ENCODE results near the gene DNAJC11.

Gene DNAJC11

GRCh38 chr1:6599141-6599975 lies 102.3 kb downstream of the DNAJC11 start:
- DNase-seq = no peak

GRCh38 chr1:6597777-6598131 lies 103.9 kb downstream of the DNAJC11 start:
- no peak for DNase-seq

- no peak for DNase-seq
Measured at GRCh38 chr1:6596886-6597776, 104.5 kb downstream of the DNAJC11 start.

DNA sequence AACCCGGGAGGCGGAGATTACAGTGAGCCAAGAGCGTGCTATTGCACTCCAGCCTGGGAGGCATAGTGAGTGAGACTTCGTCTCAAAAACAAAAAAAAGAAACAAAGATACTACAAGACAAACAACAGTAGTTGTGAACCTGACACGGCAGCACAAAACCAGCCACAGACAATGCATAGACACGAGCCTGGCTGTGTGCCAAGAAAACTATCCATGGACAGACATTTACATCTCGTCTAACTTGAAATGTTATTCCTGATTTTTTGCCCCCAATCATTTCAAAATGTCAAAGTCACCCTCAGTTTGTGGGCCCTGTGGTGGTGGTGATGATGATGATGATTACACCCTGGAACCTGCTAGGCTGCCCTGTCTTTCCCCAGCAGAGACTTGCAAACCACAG lies 105.3 kb downstream of the DNAJC11 start:
- no peak for DNase-seq

DNA sequence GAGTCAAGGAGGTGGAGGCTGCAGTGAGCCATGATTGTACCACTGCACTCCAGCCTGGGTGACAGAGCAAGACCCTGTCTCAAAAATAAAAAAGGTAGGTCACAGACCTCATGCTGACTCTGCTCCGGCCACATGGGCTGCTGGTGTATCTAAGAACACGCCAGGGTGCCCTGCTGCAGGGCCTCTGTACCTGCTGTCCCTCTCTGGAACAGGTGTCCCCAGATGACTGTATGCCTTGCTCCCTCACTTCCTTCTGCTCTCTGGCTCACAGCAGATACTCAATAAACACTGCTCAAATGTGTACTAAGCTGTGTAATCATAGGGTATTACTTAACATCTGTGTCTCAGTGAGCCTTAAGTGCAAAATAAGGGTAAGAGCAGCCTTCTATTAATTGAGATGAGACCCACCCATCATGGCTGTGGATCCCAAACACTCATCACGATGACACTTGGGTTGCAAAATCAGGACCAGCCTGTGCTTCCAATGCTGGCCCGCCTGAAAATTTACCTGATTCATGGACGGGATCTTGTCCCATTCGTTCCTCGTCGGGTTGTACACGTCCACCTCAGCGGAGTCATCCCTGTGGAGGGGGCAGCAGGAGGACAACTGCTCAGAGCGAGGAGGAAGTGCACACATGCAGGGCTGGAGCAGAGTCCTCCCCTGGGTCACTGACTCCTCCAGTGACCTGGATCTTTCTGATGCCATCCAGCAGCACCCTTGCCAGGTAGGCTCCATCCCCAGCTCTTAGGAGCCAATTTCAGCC lies 106.5 kb downstream of the DNAJC11 start:
- DNase-seq = no peak

DNA sequence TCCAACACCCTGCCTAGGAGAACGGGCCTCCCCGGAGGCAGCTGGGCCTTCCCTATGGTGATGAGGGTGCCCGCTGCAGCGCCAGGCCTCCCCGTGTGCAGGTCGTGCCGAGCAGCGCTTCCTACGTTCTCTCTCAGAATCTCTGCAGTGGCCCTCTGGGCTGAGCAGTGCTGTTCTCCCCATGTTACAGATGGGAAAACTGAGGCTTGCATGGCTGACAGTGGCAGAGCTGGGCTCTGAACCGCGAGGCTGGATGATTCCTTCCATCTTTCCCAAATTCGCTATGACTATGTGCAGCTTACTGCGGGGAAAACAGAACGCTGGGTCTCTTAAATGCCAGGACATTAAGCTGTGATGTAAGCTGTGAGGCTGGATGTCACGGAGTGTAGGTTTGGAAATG lies 107.8 kb downstream of the DNAJC11 start:
- no peak for DNase-seq

- DNase-seq = no peak
Measured at GRCh38 chr1:6592865-6593593, 108.6 kb downstream of the DNAJC11 start.

DNA sequence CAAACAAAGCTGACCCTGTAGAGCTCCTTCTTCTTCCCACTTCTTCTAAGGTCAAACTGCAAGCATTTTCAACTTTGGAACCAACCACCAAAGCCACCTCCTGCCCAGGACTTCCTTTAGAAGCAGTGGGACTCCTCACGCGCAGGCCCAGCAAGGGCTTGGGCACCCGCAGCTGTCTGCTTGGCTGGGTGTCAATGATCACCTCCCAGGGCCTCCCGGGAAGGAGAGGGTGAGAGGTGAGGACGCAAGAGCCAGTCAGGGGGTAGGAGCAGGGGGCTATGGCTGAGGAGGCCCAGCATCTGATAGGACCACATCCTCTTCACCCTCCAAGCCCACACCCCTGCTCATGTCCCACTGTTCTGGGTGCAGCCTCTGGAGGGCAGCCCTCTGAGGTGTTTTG lies 109.2 kb downstream of the DNAJC11 start:
- no peak for DNase-seq

DNA sequence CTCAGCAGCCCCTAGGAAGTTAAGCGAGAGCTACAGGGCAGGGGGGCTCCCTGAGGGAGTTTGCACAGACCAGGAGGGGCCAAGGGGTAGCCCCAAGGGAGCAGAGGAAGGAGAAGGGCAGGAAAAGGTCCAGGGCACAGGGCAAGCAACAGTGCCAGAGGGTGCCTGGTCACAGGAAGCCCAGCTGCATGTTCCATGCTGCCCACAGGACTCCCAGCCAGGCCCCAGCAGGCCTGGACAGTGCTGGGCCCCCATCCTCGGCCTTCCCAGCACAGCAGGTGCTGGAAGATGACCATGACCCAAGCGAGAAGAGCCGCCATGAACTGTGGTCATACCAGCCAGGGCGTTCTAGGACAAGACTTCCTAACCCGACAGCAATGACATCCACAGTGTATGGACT lies 110.0 kb downstream of the DNAJC11 start:
- no peak for DNase-seq

GRCh38 chr1:6591222-6591621 lies 110.4 kb downstream of the DNAJC11 start:
- DNase-seq = no peak

GRCh38 chr1:6590046-6590445 lies 111.6 kb downstream of the DNAJC11 start:
- DNase-seq = no peak

GRCh38 chr1:6588893-6589520 lies 112.6 kb downstream of the DNAJC11 start:
- no peak for DNase-seq

DNA sequence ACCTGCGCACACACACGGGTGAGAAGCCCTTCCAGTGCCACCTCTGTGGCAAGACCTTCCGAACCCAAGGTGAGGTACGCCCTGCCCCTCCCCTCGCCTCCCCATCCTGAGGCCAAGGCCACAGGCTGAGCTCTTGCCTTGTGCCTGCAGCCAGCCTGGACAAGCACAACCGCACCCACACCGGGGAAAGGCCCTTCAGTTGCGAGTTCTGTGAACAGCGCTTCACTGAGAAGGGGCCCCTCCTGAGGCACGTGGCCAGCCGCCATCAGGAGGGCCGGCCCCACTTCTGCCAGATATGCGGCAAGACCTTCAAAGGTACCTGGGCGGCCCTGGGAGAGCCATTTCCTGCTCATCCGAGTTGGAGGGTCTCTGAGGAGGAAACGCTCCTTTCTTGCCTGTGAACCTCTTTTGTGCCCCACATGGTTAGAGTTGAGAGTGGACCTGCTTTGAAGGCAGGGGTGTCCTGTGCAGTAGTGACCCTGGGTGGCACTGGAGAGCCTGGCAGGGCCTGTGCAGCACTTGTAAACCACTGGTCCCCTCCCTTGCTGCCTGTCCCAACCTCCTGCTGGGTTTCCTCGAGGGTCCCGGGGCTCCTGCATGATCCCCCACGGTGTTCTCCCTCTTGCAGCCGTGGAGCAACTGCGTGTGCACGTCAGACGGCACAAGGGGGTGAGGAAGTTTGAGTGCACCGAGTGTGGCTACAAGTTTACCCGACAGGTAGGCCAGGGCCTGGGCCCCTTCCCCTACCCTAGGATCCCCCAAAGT lies 113.3 kb downstream of the DNAJC11 start:
- DNase-seq = no peak

DNA sequence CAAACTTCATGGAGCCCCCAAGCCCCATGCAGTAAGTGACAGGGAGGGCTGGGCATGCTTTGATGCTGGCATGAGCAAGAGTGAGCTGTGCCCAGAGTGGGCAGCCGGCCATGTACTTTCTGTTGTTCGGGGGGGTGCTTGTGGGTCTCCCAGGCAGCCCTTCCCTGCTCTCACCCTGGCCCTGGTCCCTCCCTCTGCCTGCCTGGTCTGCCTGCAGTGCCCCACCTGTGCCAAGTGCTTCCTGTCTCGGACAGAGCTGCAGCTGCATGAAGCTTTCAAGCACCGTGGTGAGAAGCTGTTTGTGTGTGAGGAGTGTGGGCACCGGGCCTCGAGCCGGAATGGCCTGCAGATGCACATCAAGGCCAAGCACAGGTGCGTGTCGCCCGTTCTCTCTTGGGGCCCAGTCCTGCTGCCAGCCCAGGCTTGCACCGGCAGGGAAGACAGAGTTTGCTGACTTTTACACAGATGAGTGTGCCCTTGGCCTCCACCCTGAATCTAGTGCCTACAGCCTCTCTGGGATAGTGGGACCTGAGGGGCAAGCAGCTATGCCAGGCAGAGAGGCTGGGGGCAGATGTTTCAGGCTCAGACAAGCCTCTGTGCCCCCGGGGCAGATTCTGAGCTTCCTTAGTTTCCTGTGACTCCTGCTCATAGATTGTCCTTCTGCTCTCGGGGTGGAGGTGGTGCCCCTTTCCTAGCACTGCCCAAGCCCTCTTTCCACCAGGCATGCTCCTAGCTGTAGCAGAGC lies 114.2 kb downstream of the DNAJC11 start:
- no peak for DNase-seq

GRCh38 chr1:6586404-6586816 lies 115.2 kb downstream of the DNAJC11 start:
- DNase-seq = no peak

GRCh38 chr1:6585841-6586240 lies 115.8 kb downstream of the DNAJC11 start:
- no peak for DNase-seq

GRCh38 chr1:6585081-6585722 lies 116.4 kb downstream of the DNAJC11 start:
- peak in 1 of 2 experiments; percentile 16 for DNase-seq

All from cerebellar nuclear complex (tissue), 1 donor.